ENCODE measurements around the gene FGD5. TPM values are rescaled to one million over a fixed set of nuclear protein-coding genes. Genes with fewer than 3 reads are reported as not detected.

Gene FGD5
- total and polyA plus RNA-seq, 9 of the 15 experiments (the other 6 are each of a cell fraction or from before 2014, with no cell fraction given): 0.18 TPM; not detected in 8

DNA sequence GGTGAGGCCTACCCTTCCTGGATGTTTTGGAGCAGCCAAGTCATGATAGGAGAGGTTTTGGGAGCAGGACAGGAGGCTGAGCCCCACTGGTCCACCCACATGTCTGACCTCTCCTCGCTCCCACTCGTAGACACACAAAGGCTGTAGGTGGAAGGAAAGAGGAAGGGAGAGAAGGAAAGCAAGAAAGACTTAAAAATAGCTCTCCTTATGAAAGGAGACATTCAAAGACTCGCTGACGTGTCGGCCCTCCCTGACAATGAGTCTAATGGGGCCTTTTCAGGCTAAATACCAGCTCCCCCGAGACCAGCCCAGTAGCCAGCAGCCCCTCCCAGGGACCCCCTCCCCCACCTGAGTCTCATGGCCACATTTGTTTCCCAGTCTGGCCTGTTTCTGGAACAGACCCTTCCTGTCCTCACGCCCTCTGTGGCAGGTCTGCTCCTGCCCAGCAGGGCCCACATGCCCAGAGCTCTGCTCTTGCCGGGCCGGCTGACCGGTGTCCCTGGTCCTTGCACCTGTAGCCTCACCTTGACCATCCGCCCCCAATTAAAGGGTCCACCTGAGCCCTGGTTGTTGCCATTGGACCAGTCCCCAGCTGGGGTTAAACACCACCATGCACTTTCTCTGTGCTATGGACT, 49.3 kb downstream of the FGD5 start (continued):
- TF ChIP-seq, protein P1, sequence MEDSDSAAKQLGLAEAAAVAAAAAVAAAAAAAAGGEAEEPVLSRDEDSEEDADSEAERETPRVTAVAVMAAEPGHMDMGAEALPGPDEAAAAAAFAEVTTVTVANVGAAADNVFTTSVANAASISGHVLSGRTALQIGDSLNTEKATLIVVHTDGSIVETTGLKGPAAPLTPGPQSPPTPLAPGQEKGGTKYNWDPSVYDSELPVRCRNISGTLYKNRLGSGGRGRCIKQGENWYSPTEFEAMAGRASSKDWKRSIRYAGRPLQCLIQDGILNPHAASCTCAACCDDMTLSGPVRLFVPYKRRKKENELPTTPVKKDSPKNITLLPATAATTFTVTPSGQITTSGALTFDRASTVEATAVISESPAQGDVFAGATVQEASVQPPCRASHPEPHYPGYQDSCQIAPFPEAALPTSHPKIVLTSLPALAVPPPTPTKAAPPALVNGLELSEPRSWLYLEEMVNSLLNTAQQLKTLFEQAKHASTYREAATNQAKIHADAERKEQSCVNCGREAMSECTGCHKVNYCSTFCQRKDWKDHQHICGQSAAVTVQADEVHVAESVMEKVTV (CRISPR knock-in tag; IDR thresholded peaks at IDR 0.05): no peak
- TF ChIP-seq, protein P2, sequence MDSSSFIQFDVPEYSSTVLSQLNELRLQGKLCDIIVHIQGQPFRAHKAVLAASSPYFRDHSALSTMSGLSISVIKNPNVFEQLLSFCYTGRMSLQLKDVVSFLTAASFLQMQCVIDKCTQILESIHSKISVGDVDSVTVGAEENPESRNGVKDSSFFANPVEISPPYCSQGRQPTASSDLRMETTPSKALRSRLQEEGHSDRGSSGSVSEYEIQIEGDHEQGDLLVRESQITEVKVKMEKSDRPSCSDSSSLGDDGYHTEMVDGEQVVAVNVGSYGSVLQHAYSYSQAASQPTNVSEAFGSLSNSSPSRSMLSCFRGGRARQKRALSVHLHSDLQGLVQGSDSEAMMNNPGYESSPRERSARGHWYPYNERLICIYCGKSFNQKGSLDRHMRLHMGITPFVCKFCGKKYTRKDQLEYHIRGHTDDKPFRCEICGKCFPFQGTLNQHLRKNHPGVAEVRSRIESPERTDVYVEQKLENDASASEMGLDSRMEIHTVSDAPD (CRISPR knock-in tag; IDR thresholded peaks at IDR 0.05): no peak
- no peak for TF ChIP-seq XRCC4 (IDR thresholded peaks at IDR 0.05; ENCODE audit: extremely low read depth, insufficient read depth, insufficient read length)

DNA sequence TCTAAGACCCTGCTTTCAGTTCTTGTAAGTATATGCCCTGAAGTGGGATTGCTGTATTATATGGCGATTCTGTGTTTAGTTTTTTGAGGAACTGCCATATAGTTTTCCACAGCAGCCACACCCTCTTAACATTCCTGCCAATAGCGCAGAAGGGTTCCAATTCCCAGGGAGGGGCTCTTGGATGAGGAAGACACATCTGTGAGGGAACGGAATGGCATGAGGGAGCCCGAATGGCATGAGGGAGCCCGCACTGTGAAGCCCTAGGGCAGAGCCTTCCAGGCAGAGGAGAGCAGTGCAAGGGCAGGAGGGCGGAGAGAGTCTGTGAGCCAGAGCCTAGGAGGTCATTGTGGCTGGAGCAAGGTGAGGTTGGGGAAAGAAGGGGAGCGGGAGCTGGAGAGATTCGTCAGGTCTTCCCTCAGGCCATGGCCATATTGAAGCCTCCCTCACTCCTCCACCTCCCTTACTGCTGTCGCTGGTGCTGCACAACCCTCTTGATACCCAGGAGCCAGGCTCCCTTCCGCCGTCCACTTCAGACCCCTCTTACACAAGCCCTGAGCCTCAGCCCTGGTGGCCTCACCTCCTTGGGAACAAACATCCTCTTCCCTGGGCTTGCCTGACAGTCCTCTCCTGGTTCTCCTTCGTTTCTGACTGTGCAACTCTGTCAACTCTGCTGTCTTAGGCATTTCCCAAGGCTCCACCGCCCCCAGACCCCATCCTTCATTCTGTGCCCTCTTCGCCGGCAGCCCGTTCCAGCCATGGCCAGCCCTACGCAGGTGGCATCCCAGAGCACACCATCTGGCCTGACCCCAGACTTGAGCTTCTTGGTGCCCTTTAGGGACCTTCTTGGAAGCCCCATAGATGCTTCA, 51.4 kb downstream of the FGD5 start:
- peaks cover 7% of the 10 kb centered on the region; the same call in 1 of the 2 replicates for H4K20me1 ChIP-seq (replicated peaks; ENCODE audit: control insufficient read depth, insufficient read depth, low read length)
- no TSS peak for BruUV-seq (replicated peaks)
- no peak for DNase-seq (ENCODE audit: extremely low read depth in 1 of 4, low spot score in 3 of 4)
- H2AFZ ChIP-seq (ENCODE audit: low read depth, low read length): no peak overlapping the region
- ChIA-PET POLR2A (interaction anchor here (0.8 kb wide), 1 partner anchor 213 kb away, joined by 3 read pairs; no protein-coding TSS in a partner anchor), CTCF (ENCODE audit: low intra/inter-chr PET ratio) (no interaction called here)
- no peak overlapping the region for H3K4me3 ChIP-seq
- H3K9me1 ChIP-seq (ENCODE audit: control insufficient read depth, insufficient read depth, low read length): no peaks in the 10 kb centered on the region
- FAIRE-seq: no peak
- H3K9ac ChIP-seq (ENCODE audit: insufficient read depth in 1 of 2, low read depth in 2 of 2, low read length in 2 of 2): no peak overlapping the region
- no peaks in the 10 kb centered on the region for H3K4me1 ChIP-seq (replicated peaks in 1 of 2; ENCODE audit: control insufficient read depth in 2 of 2, insufficient read depth in 2 of 2, low read length in 2 of 2)
- H3K27me3 ChIP-seq (ENCODE audit: control insufficient read depth in 2 of 2, insufficient read depth in 2 of 2, low read length in 2 of 2): peaks cover 47 to 72% of the 10 kb centered on the region in 2 experiments; a peak in 4 of 5 replicates
- intact Hi-C loops (cut with micrococcal nuclease): no loop called here
- 0% methylated on average over 16 of the region's 17 CpGs for WGBS (ENCODE audit: insufficient coverage, low coverage, missing lambda C conversion rate)
- no peak; the same call in 2 of the 3 replicates for ATAC-seq
- in situ Hi-C loops (cut with MboI): no loop called here
- no peaks in the 10 kb centered on the region for H3K9me3 ChIP-seq (replicated peaks; ENCODE audit: control insufficient read depth, insufficient read depth, low read depth, low read length)
- H3K4me2 ChIP-seq (ENCODE audit: insufficient read depth, low read length): no peak overlapping the region
- H3K36me3 ChIP-seq (ENCODE audit: control insufficient read depth, insufficient read depth, low read length): no peaks in the 10 kb centered on the region
- H3K79me2 ChIP-seq (ENCODE audit: control insufficient read depth, insufficient read depth, low read length): no peaks in the 10 kb centered on the region
- no peak overlapping the region for H3K27ac ChIP-seq (ENCODE audit: extremely low read depth, low read depth, low read length)
- TF ChIP-seq SP1 (CRISPR knock-in tag; IDR thresholded peaks at IDR 0.05): no peak
- TF ChIP-seq, protein P3, sequence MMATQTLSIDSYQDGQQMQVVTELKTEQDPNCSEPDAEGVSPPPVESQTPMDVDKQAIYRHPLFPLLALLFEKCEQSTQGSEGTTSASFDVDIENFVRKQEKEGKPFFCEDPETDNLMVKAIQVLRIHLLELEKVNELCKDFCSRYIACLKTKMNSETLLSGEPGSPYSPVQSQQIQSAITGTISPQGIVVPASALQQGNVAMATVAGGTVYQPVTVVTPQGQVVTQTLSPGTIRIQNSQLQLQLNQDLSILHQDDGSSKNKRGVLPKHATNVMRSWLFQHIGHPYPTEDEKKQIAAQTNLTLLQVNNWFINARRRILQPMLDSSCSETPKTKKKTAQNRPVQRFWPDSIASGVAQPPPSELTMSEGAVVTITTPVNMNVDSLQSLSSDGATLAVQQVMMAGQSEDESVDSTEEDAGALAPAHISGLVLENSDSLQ (IDR thresholded peaks at IDR 0.05): no peak
- TF ChIP-seq ARID1B (IDR thresholded peaks at IDR 0.05): no peak
- no peak for TF ChIP-seq ZNF232 (CRISPR knock-in tag; IDR thresholded peaks at IDR 0.05)
- no peak for TF ChIP-seq ZNF584 (CRISPR knock-in tag; IDR thresholded peaks at IDR 0.05; ENCODE audit: low read depth)
- TF ChIP-seq SMAD3 (CRISPR knock-in tag; conservative IDR thresholded peaks at IDR 0.05): no peak
- TF ChIP-seq TEAD4 (IDR thresholded peaks at IDR 0.05; ENCODE audit: low read length): no peak
- no peak for TF ChIP-seq TEAD4 (CRISPR knock-in tag; IDR thresholded peaks at IDR 0.05; ENCODE audit: borderline replicate concordance)
- TF ChIP-seq ZNF507 (tag; conservative IDR thresholded peaks at IDR 0.05): no peak
- TF ChIP-seq PTTG1 (tag; IDR thresholded peaks at IDR 0.05; ENCODE audit: low read depth): no peak
- no peak for TF ChIP-seq CBFA2T3 (IDR thresholded peaks at IDR 0.05)
- TF ChIP-seq CREB1 (IDR thresholded peaks at IDR 0.05): no peak
- TF ChIP-seq CREB1 (CRISPR knock-in tag; IDR thresholded peaks at IDR 0.05): no peak

Data from K562 (cell line).